Measurements from ENCODE around the gene ZNF236.

DNA sequence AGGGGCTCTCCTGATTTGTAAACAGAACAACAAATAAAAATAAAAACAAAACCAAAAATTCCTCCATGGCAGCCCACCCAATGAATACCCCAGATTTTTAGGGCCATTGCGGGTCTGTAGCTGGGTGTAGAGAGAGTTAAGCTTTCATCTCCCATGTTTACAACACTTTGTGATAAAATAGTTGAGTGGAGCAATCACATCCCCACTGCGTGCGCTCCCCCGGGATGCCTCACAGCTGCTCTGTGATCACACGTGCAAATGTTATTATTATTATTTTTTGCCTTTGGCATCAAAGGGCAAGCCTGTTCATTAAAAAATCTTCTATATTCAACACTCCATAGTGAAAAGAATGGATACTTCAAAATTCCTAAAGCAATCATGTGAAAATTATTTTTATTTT is 192.2 kb downstream of the ZNF236 start:
- TF ChIP-seq, protein P1, sequence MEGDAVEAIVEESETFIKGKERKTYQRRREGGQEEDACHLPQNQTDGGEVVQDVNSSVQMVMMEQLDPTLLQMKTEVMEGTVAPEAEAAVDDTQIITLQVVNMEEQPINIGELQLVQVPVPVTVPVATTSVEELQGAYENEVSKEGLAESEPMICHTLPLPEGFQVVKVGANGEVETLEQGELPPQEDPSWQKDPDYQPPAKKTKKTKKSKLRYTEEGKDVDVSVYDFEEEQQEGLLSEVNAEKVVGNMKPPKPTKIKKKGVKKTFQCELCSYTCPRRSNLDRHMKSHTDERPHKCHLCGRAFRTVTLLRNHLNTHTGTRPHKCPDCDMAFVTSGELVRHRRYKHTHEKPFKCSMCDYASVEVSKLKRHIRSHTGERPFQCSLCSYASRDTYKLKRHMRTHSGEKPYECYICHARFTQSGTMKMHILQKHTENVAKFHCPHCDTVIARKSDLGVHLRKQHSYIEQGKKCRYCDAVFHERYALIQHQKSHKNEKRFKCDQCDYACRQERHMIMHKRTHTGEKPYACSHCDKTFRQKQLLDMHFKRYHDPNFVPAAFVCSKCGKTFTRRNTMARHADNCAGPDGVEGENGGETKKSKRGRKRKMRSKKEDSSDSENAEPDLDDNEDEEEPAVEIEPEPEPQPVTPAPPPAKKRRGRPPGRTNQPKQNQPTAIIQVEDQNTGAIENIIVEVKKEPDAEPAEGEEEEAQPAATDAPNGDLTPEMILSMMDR (IDR thresholded peaks at IDR 0.05), result no peak
- no peak for TF ChIP-seq POLR2A (IDR thresholded peaks at IDR 0.05)

All from vagina (tissue), 2 donors.